ENCODE data around the gene CNPY1. TPM values are rescaled to one million over a fixed set of nuclear protein-coding genes. Genes with fewer than 3 reads are reported as not detected.
"Not testable (repeated sequence)": the region's sequence is repeated elsewhere in the genome, so short reads cannot be mapped to it uniquely, and the experiment has no call there.

CNPY1 gene
- 0.36 and 4.2 TPM in 2 replicates for polyA plus RNA-seq
- polyA minus RNA-seq: 1.0 TPM in 1 of 2 replicates, not detected in the other

DNA sequence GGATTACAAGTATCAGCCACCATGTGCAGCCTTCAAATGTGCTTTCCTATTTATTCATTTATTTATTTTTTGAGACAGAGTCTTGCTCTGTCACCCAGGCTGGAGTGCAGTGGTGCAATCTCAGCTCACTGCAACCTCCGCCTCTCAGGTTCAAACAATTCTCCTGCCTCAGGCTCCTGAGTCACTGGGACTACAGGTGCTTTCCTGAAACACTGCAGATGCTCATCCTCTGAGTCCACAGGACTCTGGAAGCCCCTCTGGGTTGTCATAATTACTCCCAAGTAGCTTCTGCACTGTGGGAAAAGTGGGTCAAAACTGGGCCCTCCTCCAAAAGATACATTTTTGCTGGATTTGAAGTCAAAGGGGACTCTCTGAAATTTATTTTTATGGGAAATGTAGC lies at the start of gene CNPY1:
Gene CNPY1, minus strand, starts transcription at position 111 of the 400 bp plus-strand sequence. CDS start 630 bp downstream, outside the sequence.
- not testable (repeated sequence) for H3K27ac ChIP-seq (ENCODE audit: low read length)

DNA sequence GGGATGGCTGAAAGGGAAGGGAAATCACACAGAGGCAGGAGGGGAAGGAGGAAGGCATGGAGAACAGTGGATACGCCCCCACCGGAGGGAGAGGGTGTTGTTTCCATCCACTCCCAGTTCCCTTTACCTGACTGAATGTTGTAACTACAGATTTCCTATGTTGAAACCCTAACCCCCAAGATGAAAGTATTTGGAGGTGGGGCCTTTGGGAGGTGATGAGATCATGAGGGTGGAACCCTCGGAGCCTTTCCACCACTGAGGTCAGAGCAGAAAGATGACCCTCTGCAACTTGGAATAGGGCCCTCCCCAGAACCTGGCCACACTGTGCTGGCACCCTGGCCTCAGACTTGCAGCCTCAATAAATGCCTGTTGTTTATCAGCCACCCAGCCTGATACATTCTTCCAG lies 48.6 kb upstream of the CNPY1 start:
- Histone ChIP-seq H3K27ac (ENCODE audit: low read length) (no peak overlapping the region), H3K27me3 (ENCODE audit: insufficient read depth, low read depth, low read length) (no peaks in the 10 kb centered on the region), H3K9ac (ENCODE audit: low read length) (no peak overlapping the region), H4K20me1 (ENCODE audit: insufficient read depth) (no peaks in the 10 kb centered on the region), H3K9me3 (ENCODE audit: low read length) (no peaks in the 10 kb centered on the region), H3K79me2 (replicated peaks; ENCODE audit: insufficient read depth, low read length) (no peaks in the 10 kb centered on the region), H3K9me2 (ENCODE audit: insufficient read depth, low read length) (no peaks in the 10 kb centered on the region), H3K36me3 (ENCODE audit: insufficient read depth, low read length) (no peaks in the 10 kb centered on the region), H3F3A (ENCODE audit: insufficient read depth, low read length, poor library complexity, severe bottlenecking) (no peaks in the 10 kb centered on the region), H3K4me2 (ENCODE audit: low read length) (no peak overlapping the region), H3K4me3 (ENCODE audit: low read length) (no peak overlapping the region), H2AFZ (ENCODE audit: low read depth, low read length) (no peak overlapping the region)
- no peak for TF ChIP-seq MXI1 (conservative IDR thresholded peaks at IDR 0.05; ENCODE audit: poor library complexity, severe bottlenecking)
- TF ChIP-seq EP300 (conservative IDR thresholded peaks at IDR 0.05; ENCODE audit: poor library complexity, severe bottlenecking): no peak
- TF ChIP-seq TAF1 (IDR thresholded peaks at IDR 0.05; ENCODE audit: low read depth): no peak
- TF ChIP-seq POLR2AphosphoS5 (IDR thresholded peaks at IDR 0.05): no peak
- TF ChIP-seq REST (IDR thresholded peaks at IDR 0.05; ENCODE audit: borderline replicate concordance): no peak
- no peak for TF ChIP-seq EZH2 (IDR thresholded peaks at IDR 0.05; ENCODE audit: borderline replicate concordance, insufficient read depth, low read length, poor library complexity, severe bottlenecking)
- no peak for TF ChIP-seq SMC3 (conservative IDR thresholded peaks at IDR 0.05; ENCODE audit: poor library complexity)
- TF ChIP-seq CTCF (IDR thresholded peaks at IDR 0.05; ENCODE audit: poor library complexity, severe bottlenecking): no peak
- no peak for TF ChIP-seq RAD21 (conservative IDR thresholded peaks at IDR 0.05)

More for the DNA sequence above, at the start of gene CNPY1:
- H4K20me1 ChIP-seq (ENCODE audit: insufficient read depth); H3K9ac ChIP-seq (ENCODE audit: low read length); H3K4me2 ChIP-seq (ENCODE audit: low read length); H3F3A ChIP-seq (ENCODE audit: insufficient read depth, low read length, poor library complexity, severe bottlenecking); H3K36me3 ChIP-seq (ENCODE audit: insufficient read depth, low read length); H3K27me3 ChIP-seq (ENCODE audit: insufficient read depth, low read depth, low read length); H2AFZ ChIP-seq (ENCODE audit: low read depth, low read length); H3K9me3 ChIP-seq (ENCODE audit: low read length); H3K79me2 ChIP-seq (replicated peaks; ENCODE audit: insufficient read depth, low read length); H3K9me2 ChIP-seq (ENCODE audit: insufficient read depth, low read length); H3K4me3 ChIP-seq (ENCODE audit: low read length): not testable (repeated sequence)
